IPS-NIHi7 (cell line): ENCODE data around the gene LCE2C.
"Not testable (repeated sequence)": the region's sequence is repeated elsewhere in the genome, so short reads cannot be mapped to it uniquely, and the experiment has no call there.

ENCODE experiments used
- DNase-seq: peaks from one replicate; pipeline ENCODE4 v3.0.0; 2012; ENCODE audit warnings: mixed read lengths; ENCODE audit errors: extremely low spot score

The LCE2C gene

GRCh38 chr1:152674983-152675382, at the start of gene LCE2C:
Gene LCE2C, plus strand, starts transcription at chr1:152675279. Its CDS starts 737 bp downstream, at chr1:152676016.
- DNase-seq: not testable (repeated sequence)

- no peak for DNase-seq
Observed at GRCh38 chr1:152626744-152627143, 48.3 kb upstream of the LCE2C start.

- no peak for DNase-seq
Observed at GRCh38 chr1:152630596-152630995, 44.5 kb upstream of the LCE2C start.

- no peak for DNase-seq
Observed at GRCh38 chr1:152640351-152640750, 34.7 kb upstream of the LCE2C start.

- DNase-seq: no peak
Observed at GRCh38 chr1:152643945-152644344, 31.1 kb upstream of the LCE2C start.

- no peak for DNase-seq
Observed at GRCh38 chr1:152645146-152645545, 29.9 kb upstream of the LCE2C start.

GRCh38 chr1:152646656-152647055, 28.4 kb upstream of the LCE2C start:
- DNase-seq: no peak

- DNase-seq: peak; percentile 64
Observed at GRCh38 chr1:152654110-152654509, 21.0 kb upstream of the LCE2C start.

GRCh38 chr1:152656459-152656858, 18.6 kb upstream of the LCE2C start:
- DNase-seq: no peak

- DNase-seq: no peak
Observed at GRCh38 chr1:152657677-152658076, 17.4 kb upstream of the LCE2C start.

GRCh38 chr1:152658649-152659048, 16.4 kb upstream of the LCE2C start:
- no peak for DNase-seq

GRCh38 chr1:152663098-152663497, 12.0 kb upstream of the LCE2C start, which contains the start of gene LCE2D:
Gene LCE2D, plus strand, starts transcription at chr1:152663380. Its CDS starts 726 bp downstream, at chr1:152664106.
- DNase-seq: no peak

GRCh38 chr1:152666171-152666570, 8.9 kb upstream of the LCE2C start:
- DNase-seq: not testable (repeated sequence)

GRCh38 chr1:152667648-152668047, 7.4 kb upstream of the LCE2C start:
- no peak for DNase-seq

- no peak for DNase-seq
Observed at GRCh38 chr1:152673016-152673415, 2.1 kb upstream of the LCE2C start.

GRCh38 chr1:152679459-152679858, 4.4 kb downstream of the LCE2C start:
- DNase-seq: no peak

GRCh38 chr1:152681616-152682015, 6.5 kb downstream of the LCE2C start:
- DNase-seq: no peak

GRCh38 chr1:152683846-152684245, 8.8 kb downstream of the LCE2C start:
- no peak for DNase-seq

GRCh38 chr1:152685823-152686222, 10.7 kb downstream of the LCE2C start, which contains the start of gene LCE2B:
Gene LCE2B, plus strand, starts transcription at chr1:152686123. Its CDS starts 721 bp downstream, at chr1:152686844.
- DNase-seq: not testable (repeated sequence)

- DNase-seq: no peak
Observed at GRCh38 chr1:152697701-152698600, 22.9 kb downstream of the LCE2C start, which contains the start of gene LCE2A. Gene LCE2A, plus strand, starts transcription at chr1:152698345. Its CDS starts 557 bp downstream, at chr1:152698902.

- DNase-seq: no peak
Observed at GRCh38 chr1:152699746-152700145, 24.7 kb downstream of the LCE2C start.

- no peak for DNase-seq
Observed at GRCh38 chr1:152707860-152708259, 32.8 kb downstream of the LCE2C start, which contains the start of gene LCE4A. Gene LCE4A, plus strand, starts transcription at chr1:152708160. Its CDS starts 916 bp downstream, at chr1:152709076.

- no peak for DNase-seq
Observed at GRCh38 chr1:152718238-152718637, 43.2 kb downstream of the LCE2C start.
